ENCODE data around the gene SPATS2L.

- no peak for TF ChIP-seq EZH2phosphoT487 (IDR thresholded peaks at IDR 0.05)
- TF ChIP-seq CTCF (IDR thresholded peaks at IDR 0.05): no peak
Observed at GRCh38 chr2:200310545-200310971, 4.1 kb downstream of the SPATS2L start.
